Endodermal cell (in vitro differentiated cells): Measurements from ENCODE around the gene GBF1. TPM values are rescaled to one million over a fixed set of nuclear protein-coding genes. Genes with fewer than 3 reads are reported as not detected.

Experiments used
- DNase-seq: peaks from one replicate; pipeline ENCODE4 v3.0.0-alpha.2; 2017
- H3K27ac ChIP-seq: 2 replicates; pipeline ENCODE4 v1.5.1; 2013; ENCODE audit warnings: mild to moderate bottlenecking, low read depth, low read length, moderate library complexity
- H3K27me3 ChIP-seq: 2 replicates; pipeline ENCODE4 v1.6.1; 2013; ENCODE audit warnings: mild to moderate bottlenecking, low read length, moderate library complexity; ENCODE audit not compliant: insufficient read depth, control insufficient read depth, poor library complexity, severe bottlenecking
- H3K36me3 ChIP-seq: 2 replicates; pipeline ENCODE4 v1.7.0; 2013; ENCODE audit warnings: mild to moderate bottlenecking, low read length, moderate library complexity; ENCODE audit not compliant: control insufficient read depth, insufficient read depth
- H3K4me1 ChIP-seq: one replicate; pipeline ENCODE4 v1.7.0; 2013; ENCODE audit warnings: low read length; ENCODE audit not compliant: control insufficient read depth, insufficient read depth
- H3K4me3 ChIP-seq: 2 replicates; pipeline ENCODE4 v1.5.1; 2013; ENCODE audit warnings: mild to moderate bottlenecking, low read length, moderate library complexity
- H3K9ac ChIP-seq: 2 replicates; pipeline ENCODE4 v1.6.1; 2013; ENCODE audit warnings: mild to moderate bottlenecking, low read length, moderate library complexity; ENCODE audit not compliant: poor library complexity, severe bottlenecking; ENCODE audit errors: extremely low read depth
- H3K9me3 ChIP-seq: 2 replicates; pipeline ENCODE4 v1.6.1; 2013; ENCODE audit warnings: mild to moderate bottlenecking, low read length, moderate library complexity; ENCODE audit not compliant: control insufficient read depth
- H3K27ac Mint-ChIP-seq: 2 replicates; pipeline ENCODE4 v1.8.0; 2020; ENCODE audit warnings: mixed read lengths
- H3K27me3 Mint-ChIP-seq: 2 replicates; pipeline ENCODE4 v1.8.0; 2021; ENCODE audit warnings: mild to moderate bottlenecking, mixed read lengths; ENCODE audit not compliant: insufficient read depth
- H3K36me3 Mint-ChIP-seq: 2 replicates; pipeline ENCODE4 v1.8.0; 2020; ENCODE audit warnings: low read depth, mixed read lengths
- H3K4me1 Mint-ChIP-seq: 2 replicates; pipeline ENCODE4 v1.8.0; 2020; ENCODE audit warnings: mixed read lengths
- H3K4me3 Mint-ChIP-seq: 2 replicates; pipeline ENCODE4 v1.8.0; 2020; ENCODE audit warnings: mild to moderate bottlenecking, moderate library complexity, mixed read lengths
- H3K9me3 Mint-ChIP-seq: 2 replicates; pipeline ENCODE4 v1.8.0; 2020; ENCODE audit warnings: mild to moderate bottlenecking, mixed read lengths
- CTCF ChIP-seq: fragments of 200-600 bp; sonication (generic); conservative IDR thresholded peaks from 2 replicates; pipeline ENCODE4 v1.5.0; 2021; ENCODE audit warnings: antibody characterized with exemption, mild to moderate bottlenecking
- WGBS, 2 experiments: methylation state at CpG; one replicate each; pipeline versions ENCODE4 v1.1.5 to v1.1.7; 2013; ENCODE audit warnings: missing lambda C conversion rate in 2 of 2, mixed read lengths in 1 of 2; ENCODE audit not compliant: insufficient coverage in 1 of 2, insufficient read length in 1 of 2; 5-methylcytosine and 5-hydroxymethylcytosine counted together
- total RNA-seq, 2 donors: library from RNA; stranded (reverse); fragmentation: NEBNext Ultra II Directional in 1 of 2; extraction: Animal tissue kit (Norgen Biotek cat#: 25700) in 1 of 2; gene quantifications; 2 replicates in 1 of 2; 3 replicates in 1 of 2; pipeline ENCODE4 v1.2.1, GENCODE V29; 2021

Gene GBF1
- total RNA-seq, 2 donors from 2014 or later, result 31.1 to 31.4 TPM

GRCh38 chr10:102416695-102417094, 171.4 kb downstream of the GBF1 start:
- Histone ChIP-seq H3K4me3 (no peak overlapping the region), H3K4me1 (peaks cover 4% of the 10 kb centered on the region), H3K9me3 (no peaks in the 10 kb centered on the region), H3K27ac (no peak overlapping the region), H3K9ac (no peak overlapping the region), H3K36me3 (no peaks in the 10 kb centered on the region), H3K27me3 (peaks cover 29% of the 10 kb centered on the region)
- H3K4me1 Mint-ChIP-seq, result peaks cover 7% of the 10 kb centered on the region
- WGBS, 2 experiments, result 88 to 91% methylated on average over 10 to 20 of the region's 20 CpGs
- DNase-seq, result no peak
- no peak for TF ChIP-seq CTCF
- no peak overlapping the region for H3K4me3 Mint-ChIP-seq
- no peaks in the 10 kb centered on the region for H3K36me3 Mint-ChIP-seq
- no peaks in the 10 kb centered on the region for H3K9me3 Mint-ChIP-seq
- no peak overlapping the region for H3K27ac Mint-ChIP-seq
- H3K27me3 Mint-ChIP-seq, result peaks cover 41% of the 10 kb centered on the region

- Mint-ChIP-seq H3K27me3 (peaks cover 26% of the 10 kb centered on the region), H3K36me3 (peaks cover 8% of the 10 kb centered on the region), H3K27ac (peak within 1 kb of the TSS; percentile 52), H3K4me3 (peak within 1 kb of the TSS; percentile 88), H3K9me3 (no peaks in the 10 kb centered on the region), H3K4me1 (peaks cover 15% of the 10 kb centered on the region)
- DNase-seq, result peak; percentile 87
- peaks cover 8% of the 10 kb centered on the region for H3K36me3 ChIP-seq
- peaks cover 14% of the 10 kb centered on the region for H3K27me3 ChIP-seq
- TF ChIP-seq CTCF, result no peak
- WGBS, 2 experiments, result 1 to 3% methylated on average over 11 to 41 of the region's 45 CpGs
- peak within 1 kb of the TSS; percentile 94 for H3K4me3 ChIP-seq
- H3K9me3 ChIP-seq, result no peaks in the 10 kb centered on the region
- no peak within 1 kb of the TSS for H3K9ac ChIP-seq
- no peak within 1 kb of the TSS for H3K27ac ChIP-seq
- H3K4me1 ChIP-seq, result peaks cover 10% of the 10 kb centered on the region
Observed at GRCh38 chr10:102418622-102419268, 173.4 kb downstream of the GBF1 start, which contains the start of gene PSD. Gene PSD (minus strand): TSS chr10:102418785. CDS start chr10:102417038, 1,747 bp downstream.

GRCh38 chr10:102419269-102420180, 174.2 kb downstream of the GBF1 start:
- Mint-ChIP-seq H3K27ac (peak overlapping the region; percentile 97), H3K27me3 (peaks cover 22% of the 10 kb centered on the region), H3K9me3 (no peaks in the 10 kb centered on the region), H3K36me3 (peaks cover 13% of the 10 kb centered on the region), H3K4me3 (peak overlapping the region; percentile 88), H3K4me1 (peaks cover 15% of the 10 kb centered on the region)
- no peaks in the 10 kb centered on the region for H3K9me3 ChIP-seq
- peak overlapping the region; percentile 3 for H3K9ac ChIP-seq
- H3K27me3 ChIP-seq, result peaks cover 14% of the 10 kb centered on the region
- H3K4me1 ChIP-seq, result peaks cover 10% of the 10 kb centered on the region
- TF ChIP-seq CTCF, result no peak
- 0 to 1% methylated on average over 19 to 54 of the region's 54 CpGs for WGBS, 2 experiments
- H3K4me3 ChIP-seq, result peak overlapping the region; percentile 94
- peak; percentile 93 for DNase-seq
- H3K36me3 ChIP-seq, result peaks cover 14% of the 10 kb centered on the region
- no peak overlapping the region for H3K27ac ChIP-seq
